Measurements from ENCODE around the gene LTB. TPM values are rescaled to one million over a fixed set of nuclear protein-coding genes. Genes with fewer than 3 reads are reported as not detected.
"Not testable (repeated sequence)": the region's sequence is repeated elsewhere in the genome, so short reads cannot be mapped to it uniquely, and the experiment has no call there.

Gene LTB
- total RNA-seq, 1 donor from 2014 or later, result 155 TPM

DNA sequence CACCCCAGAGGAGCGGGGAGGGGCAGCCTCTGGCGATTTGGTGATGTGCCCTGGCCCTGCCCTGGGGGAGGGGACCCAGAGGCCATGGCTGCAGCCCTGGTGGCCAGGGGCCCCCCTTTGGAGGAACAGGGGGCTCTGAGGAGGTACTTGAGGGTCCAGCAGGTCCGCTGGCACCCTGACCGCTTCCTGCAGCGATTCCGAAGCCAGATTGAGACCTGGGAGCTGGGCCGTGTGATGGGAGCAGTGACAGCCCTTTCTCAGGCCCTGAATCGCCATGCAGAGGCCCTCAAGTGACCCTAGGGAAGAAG is 24.0 kb downstream of the LTB start:
- intact Hi-C loops (cut with micrococcal nuclease), result no loop called here
- no peaks in the 10 kb centered on the region for H3K9me3 Mint-ChIP-seq
- H3K27me3 Mint-ChIP-seq, result no peaks in the 10 kb centered on the region
- H3K4me1 Mint-ChIP-seq, result peaks cover 84% of the 10 kb centered on the region
- peaks cover 16% of the 10 kb centered on the region for H3K36me3 Mint-ChIP-seq (ENCODE audit: low read depth)
- no peak for DNase-seq
- ATAC-seq (ENCODE audit: low read depth), result no peak
- peak overlapping the region; percentile 94 for H3K27ac Mint-ChIP-seq
- ChIA-PET CTCF (interaction anchor here (21.5 to 25.8 kb wide), 2 partner anchors 20 to 40 kb away, joined by 611 to 773 read pairs; partner anchors contain the start of genes LST1, LTA, LTB and NCR3), POLR2A (interaction anchor here (1.0 to 9.2 kb wide), 13 partner anchors 7 to 274 kb away, joined by 4 to 580 read pairs (median 19); partner anchors contain the start of genes ATP6V1G2, BAG6, C6orf47 and DDX39B)
- peak overlapping the region; percentile 83 for H3K4me3 Mint-ChIP-seq
- TF ChIP-seq, protein P1, sequence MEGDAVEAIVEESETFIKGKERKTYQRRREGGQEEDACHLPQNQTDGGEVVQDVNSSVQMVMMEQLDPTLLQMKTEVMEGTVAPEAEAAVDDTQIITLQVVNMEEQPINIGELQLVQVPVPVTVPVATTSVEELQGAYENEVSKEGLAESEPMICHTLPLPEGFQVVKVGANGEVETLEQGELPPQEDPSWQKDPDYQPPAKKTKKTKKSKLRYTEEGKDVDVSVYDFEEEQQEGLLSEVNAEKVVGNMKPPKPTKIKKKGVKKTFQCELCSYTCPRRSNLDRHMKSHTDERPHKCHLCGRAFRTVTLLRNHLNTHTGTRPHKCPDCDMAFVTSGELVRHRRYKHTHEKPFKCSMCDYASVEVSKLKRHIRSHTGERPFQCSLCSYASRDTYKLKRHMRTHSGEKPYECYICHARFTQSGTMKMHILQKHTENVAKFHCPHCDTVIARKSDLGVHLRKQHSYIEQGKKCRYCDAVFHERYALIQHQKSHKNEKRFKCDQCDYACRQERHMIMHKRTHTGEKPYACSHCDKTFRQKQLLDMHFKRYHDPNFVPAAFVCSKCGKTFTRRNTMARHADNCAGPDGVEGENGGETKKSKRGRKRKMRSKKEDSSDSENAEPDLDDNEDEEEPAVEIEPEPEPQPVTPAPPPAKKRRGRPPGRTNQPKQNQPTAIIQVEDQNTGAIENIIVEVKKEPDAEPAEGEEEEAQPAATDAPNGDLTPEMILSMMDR (IDR thresholded peaks at IDR 0.05), result no peak

DNA sequence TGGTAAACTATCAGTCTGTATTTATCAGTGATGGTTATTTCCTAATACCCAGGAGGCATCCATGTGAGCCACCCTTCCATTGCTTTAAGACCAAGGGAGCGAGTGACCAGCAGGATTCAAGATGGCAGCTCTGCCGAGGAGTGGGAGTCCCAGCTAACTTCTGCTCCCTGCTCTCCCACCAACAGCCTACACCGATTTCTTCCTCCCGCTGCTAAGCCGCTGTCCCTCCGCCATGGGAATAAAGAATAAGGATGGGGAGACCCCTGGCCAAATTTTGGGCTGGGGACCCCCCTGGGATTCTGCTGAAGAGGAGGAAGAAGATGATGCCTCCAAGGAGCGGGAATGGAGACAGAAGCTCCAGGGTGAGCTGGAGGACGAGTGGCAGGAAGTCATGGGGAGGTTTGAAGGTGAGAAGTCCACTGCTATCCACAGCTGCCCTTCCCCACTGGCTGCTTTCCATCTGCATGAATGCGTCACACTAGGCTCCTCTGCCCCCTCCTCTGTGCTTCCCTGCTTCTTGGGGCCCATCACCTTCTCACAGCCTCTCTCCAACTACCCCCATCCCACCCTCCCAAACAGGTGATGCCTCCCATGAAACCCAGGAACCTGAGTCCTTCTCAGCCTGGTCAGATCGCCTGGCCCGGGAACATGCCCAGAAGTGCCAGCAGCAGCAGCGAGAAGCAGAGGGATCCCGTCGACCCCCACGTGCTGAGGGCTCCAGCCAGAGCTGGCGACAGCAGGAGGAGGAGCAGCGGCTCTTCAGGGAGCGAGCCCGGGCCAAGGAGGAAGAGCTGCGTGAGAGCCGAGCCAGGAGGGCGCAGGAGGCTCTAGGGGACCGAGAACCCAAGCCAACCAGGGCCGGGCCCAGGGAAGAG is 24.5 kb downstream of the LTB start:
- TF ChIP-seq, protein P1 (IDR thresholded peaks at IDR 0.05), result no peak
- DNase-seq, result no peak
- peaks cover 78% of the 10 kb centered on the region for H3K4me1 Mint-ChIP-seq
- ChIA-PET CTCF (interaction anchor here (21.5 to 25.8 kb wide), 2 partner anchors 21 to 40 kb away, joined by 611 to 773 read pairs; partner anchors contain the start of genes LST1, LTA, LTB and NCR3), POLR2A (interaction anchor here (0.7 to 9.2 kb wide), 14 partner anchors 9 to 340 kb away, joined by 3 to 580 read pairs (median 13); partner anchors contain the start of genes ABHD16A, ATP6V1G2, BAG6 and C6orf47)
- H3K36me3 Mint-ChIP-seq (ENCODE audit: low read depth), result peaks cover 13% of the 10 kb centered on the region
- no peaks in the 10 kb centered on the region for H3K9me3 Mint-ChIP-seq
- no peaks in the 10 kb centered on the region for H3K27me3 Mint-ChIP-seq
- peak overlapping the region; percentile 83 for H3K4me3 Mint-ChIP-seq
- peak overlapping the region; percentile 30 for H3K27ac Mint-ChIP-seq
- no peak for ATAC-seq (ENCODE audit: low read depth)
- intact Hi-C loops (cut with micrococcal nuclease), result no loop called here

DNA sequence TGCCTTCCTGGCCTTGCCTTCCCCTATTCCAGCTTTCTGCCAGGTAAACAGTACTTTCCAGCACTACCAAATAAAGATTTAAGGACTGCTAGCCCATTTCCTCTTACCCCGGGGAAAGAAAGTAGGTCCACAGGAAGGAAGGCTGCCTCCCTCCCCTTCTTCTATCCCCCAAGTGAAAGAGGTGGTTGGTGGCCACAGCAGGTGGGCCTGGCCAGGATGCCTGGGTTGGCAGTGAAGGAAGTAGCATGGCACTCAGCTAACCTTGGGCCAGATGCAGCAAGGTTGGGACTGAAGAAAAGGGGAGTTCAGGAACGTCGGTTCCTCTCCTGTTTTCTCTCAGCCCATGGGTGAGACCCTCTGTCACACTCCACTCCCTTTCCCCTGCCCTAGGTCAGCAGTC is 25.9 kb downstream of the LTB start:
- Mint-ChIP-seq H3K9me3 (no peaks in the 10 kb centered on the region), H3K4me1 (peaks cover 73% of the 10 kb centered on the region), H3K36me3 (ENCODE audit: low read depth) (peaks cover 13% of the 10 kb centered on the region), H3K4me3 (no peak overlapping the region), H3K27ac (peak overlapping the region; percentile 41), H3K27me3 (no peaks in the 10 kb centered on the region)
- DNase-seq (no peak), ATAC-seq (ENCODE audit: low read depth) (no peak)
- POLR2A ChIA-PET, result interaction anchor here (0.9 to 9.2 kb wide), 10 partner anchors 8 to 1761 kb away, joined by 3 to 580 read pairs (median 4); partner anchors contain the start of genes ABHD16A, C6orf47, LST1 and LTA
- CTCF ChIA-PET, result interaction anchor here (21.5 to 25.8 kb wide), 2 partner anchors 22 to 42 kb away, joined by 611 to 773 read pairs; partner anchors contain the start of genes LST1, LTA, LTB and NCR3
- intact Hi-C loops (cut with micrococcal nuclease), result no loop called here
- TF ChIP-seq, protein P1 (IDR thresholded peaks at IDR 0.05), result no peak

DNA sequence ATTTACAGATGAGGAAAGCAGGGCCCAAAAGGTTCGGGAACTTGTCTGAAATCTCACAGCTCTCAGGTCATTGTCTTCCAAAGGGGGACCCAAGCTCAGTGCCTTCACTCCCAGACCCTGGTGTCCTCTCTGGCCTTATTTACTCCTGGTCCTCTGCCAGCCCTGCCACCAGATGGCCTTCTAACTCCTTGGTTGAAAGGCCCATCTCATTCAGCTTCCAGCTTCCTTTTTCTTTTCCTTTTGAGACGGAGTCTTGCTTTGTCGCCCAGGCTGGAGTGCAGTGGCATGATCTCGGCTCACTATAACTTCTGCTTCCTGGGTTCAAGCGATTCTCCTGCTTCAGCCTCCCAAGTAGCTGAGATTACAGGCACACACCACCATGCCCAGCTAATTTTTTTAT is 30.9 kb downstream of the LTB start:
- not testable (repeated sequence) for H3K36me3 Mint-ChIP-seq (ENCODE audit: low read depth); H3K27me3 Mint-ChIP-seq; H3K9me3 Mint-ChIP-seq
- Mint-ChIP-seq H3K27ac (peak overlapping the region; percentile 87), H3K4me3 (peak overlapping the region; percentile 81), H3K4me1 (peaks cover 58% of the 10 kb centered on the region)
- ChIA-PET CTCF (interaction anchor here (0.8 to 25.8 kb wide), 23 partner anchors 9 to 284 kb away, joined by 3 to 773 read pairs (median 4); partner anchors contain the start of genes AIF1, BAG6, DDX39B and LST1), POLR2A (interaction anchor here (0.7 to 8.7 kb wide), 19 partner anchors 8 to 312 kb away, joined by 3 to 234 read pairs (median 5); partner anchors contain the start of genes DDX39B, LST1, LTA and LTB)
- intact Hi-C loops (cut with micrococcal nuclease), result loop anchor here (1.0 kb wide), 4 partner anchors 9 to 279 kb away; no protein-coding TSS in a partner anchor
- ATAC-seq (ENCODE audit: low read depth), result peak; percentile 19
- peak; percentile 52 for DNase-seq

DNA sequence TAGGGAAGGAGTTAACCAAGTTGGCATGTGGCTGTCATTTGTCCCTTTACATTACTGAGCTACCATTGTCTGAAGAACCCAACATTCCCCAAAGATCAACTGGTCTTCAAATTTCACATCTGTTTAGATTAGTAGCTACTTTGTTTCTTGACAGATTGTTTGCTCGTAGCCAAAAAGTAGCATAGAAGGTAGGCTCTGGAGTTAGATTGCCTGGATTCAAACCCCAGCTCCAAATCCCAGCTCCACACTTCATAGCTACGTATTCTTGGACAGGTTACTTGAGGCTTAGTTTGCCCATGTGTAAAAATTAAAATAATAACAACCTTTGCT is 33.7 kb downstream of the LTB start:
- Mint-ChIP-seq H3K27me3 (no peaks in the 10 kb centered on the region), H3K9me3 (no peaks in the 10 kb centered on the region), H3K4me3 (no peak overlapping the region), H3K4me1 (peaks cover 45% of the 10 kb centered on the region), H3K27ac (peak overlapping the region; percentile 53), H3K36me3 (ENCODE audit: low read depth) (peaks cover 8% of the 10 kb centered on the region)
- no peak for ATAC-seq (ENCODE audit: low read depth)
- TF ChIP-seq, protein P1 (IDR thresholded peaks at IDR 0.05), result no peak
- ChIA-PET POLR2A (interaction anchor here (0.7 to 8.7 kb wide), 11 partner anchors 9 to 286 kb away, joined by 3 to 234 read pairs (median 6); partner anchors contain the start of genes LSM2, LTA, LTB and MICB), CTCF (interaction anchor here (0.8 to 25.8 kb wide), 6 partner anchors 11 to 282 kb away, joined by 3 to 773 read pairs (median 12); partner anchors contain the start of genes BAG6, LST1, LTA and LTB)
- no peak for DNase-seq
- intact Hi-C loops (cut with micrococcal nuclease), result loop anchor here (10.0 kb wide), 1 partner anchor 646 kb away; the partner anchor contains the start of genes GPSM3 and PBX2
